Stimulated activated CD4-positive, alpha-beta T cell treated with anti-CD3 and anti-CD28 coated beads, Interleukin-1b, Interleukin-23, amount 100 ng/mL, for 4 hours (primary cell): ENCODE measurements around the gene GUF1.

Experiments used
- DNase-seq, 2 donors: peaks; one replicate each; pipeline ENCODE4 v3.0.0-alpha.2; 2020; ENCODE audit warnings: low read depth in 2 of 2

GUF1 gene, protein sequence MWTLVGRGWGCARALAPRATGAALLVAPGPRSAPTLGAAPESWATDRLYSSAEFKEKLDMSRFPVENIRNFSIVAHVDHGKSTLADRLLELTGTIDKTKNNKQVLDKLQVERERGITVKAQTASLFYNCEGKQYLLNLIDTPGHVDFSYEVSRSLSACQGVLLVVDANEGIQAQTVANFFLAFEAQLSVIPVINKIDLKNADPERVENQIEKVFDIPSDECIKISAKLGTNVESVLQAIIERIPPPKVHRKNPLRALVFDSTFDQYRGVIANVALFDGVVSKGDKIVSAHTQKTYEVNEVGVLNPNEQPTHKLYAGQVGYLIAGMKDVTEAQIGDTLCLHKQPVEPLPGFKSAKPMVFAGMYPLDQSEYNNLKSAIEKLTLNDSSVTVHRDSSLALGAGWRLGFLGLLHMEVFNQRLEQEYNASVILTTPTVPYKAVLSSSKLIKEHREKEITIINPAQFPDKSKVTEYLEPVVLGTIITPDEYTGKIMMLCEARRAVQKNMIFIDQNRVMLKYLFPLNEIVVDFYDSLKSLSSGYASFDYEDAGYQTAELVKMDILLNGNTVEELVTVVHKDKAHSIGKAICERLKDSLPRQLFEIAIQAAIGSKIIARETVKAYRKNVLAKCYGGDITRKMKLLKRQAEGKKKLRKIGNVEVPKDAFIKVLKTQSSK

GRCh38 chr4:44678094-44679041 is at the start of gene GUF1:
GUF1 (plus strand) TSS chr4:44678420; CDS start chr4:44678623, 203 bp downstream.
- peak; percentile 76 to 78 for DNase-seq

GRCh38 chr4:44629280-44629866 is 48.8 kb upstream of the GUF1 start:
- peak in 1 of 2 donors; percentile 5 for DNase-seq

DNA sequence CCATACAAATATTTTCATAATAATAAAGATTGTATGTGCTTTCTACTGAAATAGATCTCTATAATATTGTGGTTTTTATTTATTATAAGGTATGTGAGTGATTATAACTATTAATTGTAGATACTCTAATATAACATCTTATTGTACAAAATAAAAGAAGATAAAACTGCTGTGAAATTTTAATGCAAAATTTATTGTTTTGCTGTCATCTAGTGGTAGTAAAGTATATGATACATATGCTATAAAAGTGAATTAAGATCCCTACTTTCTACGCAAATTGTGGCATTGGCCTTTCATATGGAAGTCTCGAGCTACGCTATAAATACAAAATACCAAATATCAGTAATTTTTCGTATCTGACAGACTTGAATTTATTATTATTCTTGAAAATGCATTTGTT is 46.1 kb upstream of the GUF1 start:
- no peak for DNase-seq

GRCh38 chr4:44632733-44633132 is 45.5 kb upstream of the GUF1 start:
- no peak for DNase-seq

DNA sequence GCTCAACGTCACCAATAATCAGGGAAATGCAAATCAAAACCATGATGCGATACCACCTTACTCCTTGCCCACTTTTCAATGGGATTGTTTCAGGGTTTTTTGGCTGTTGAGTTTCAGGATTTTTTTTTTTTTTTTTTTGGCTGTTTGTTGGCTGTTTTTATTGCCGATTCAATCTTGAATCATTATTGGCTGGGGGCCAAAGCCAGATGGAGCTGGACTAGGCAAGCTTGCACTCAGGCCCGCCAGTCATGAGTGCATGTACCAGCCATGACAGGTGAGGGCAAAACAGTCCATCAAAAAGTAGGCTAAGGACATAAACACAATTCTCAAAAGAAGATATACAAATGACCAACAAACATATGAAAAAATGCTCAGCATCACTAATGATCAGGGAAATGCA is 40.1 kb upstream of the GUF1 start:
- DNase-seq = no peak

DNA sequence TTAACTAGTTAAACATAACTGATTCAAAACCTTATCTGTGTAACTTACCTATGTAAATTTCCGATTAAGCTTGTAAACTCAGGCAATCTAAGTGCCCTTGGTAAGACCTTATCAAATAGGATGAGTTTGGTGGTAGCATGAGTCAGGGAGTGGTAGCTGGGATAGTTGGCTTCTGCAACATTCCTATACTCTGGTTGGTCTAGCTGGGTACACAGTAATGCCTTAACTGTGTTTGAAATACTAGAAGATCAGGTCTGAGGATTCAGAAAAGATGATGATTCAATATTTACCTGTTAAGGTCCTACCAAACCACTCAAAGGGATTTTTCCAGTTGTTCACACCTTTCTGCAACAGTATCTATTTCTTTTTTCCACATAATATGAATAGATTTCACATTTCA is 32.1 kb upstream of the GUF1 start:
- DNase-seq = no peak

DNA sequence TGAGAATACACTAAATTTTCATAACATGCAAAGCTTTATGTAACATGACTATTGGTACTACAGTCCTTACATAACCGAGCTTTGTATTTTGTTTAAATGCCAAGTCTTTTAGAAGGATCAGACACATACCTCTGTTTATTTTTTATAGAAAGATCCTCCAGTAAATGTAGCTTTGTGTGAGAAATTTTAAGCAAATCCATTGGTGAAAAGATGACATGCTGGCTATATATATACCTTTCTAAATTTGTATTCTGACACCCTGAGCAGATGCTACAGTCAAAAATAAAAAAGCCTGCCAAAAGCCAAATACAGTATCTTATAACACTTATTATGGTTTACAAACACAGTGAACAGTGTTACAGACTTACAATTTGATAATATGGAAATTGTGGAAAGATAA is 26.8 kb upstream of the GUF1 start, which contains the start of gene YIPF7:
Gene YIPF7 (minus strand): TSS at position 201 of the 400 bp plus-strand sequence. CDS start 1,525 bp downstream, outside the sequence.
- DNase-seq = no peak

- DNase-seq = no peak
Measured at GRCh38 chr4:44652002-44652401, 26.2 kb upstream of the GUF1 start.

DNA sequence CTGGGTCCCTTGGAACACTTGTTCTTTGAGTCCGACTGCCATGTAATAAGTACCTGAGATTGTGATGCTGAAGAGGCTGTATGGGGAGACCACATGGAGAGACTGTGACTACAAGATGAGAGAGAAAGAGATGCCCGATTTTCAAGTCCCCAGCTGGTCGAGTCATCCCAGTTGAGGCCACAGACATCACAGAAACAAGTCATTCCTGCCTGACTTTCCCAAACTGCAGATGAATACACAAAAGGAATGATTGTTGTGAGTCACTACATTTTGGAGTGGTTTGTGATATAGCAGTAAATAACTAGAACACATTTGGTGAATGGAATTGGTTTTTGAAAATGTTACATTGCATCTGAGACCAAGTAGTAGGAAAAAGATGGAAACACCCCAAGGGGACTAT is 17.8 kb upstream of the GUF1 start:
- DNase-seq = no peak

GRCh38 chr4:44661940-44662622 is 16.1 kb upstream of the GUF1 start:
- no peak for DNase-seq

DNA sequence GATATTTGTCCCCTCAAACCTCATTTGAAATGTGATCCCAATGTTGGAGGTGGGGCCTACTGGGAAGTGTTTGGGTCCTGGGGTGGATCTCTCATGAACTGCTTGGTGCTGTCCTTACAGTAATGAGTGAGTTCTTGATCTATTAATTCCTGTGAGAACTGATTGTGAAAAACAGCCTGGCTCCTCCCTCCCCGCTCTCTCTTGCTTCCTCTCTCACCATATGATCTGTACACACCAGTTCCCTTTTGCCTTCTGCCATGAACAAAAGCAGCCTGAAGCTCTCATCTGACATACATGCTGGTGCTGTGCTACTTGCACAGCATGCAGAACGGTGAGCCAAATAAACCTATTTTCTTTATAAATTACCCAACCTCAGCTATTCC is 15.6 kb upstream of the GUF1 start:
- DNase-seq = no peak

- DNase-seq = no peak
Measured at GRCh38 chr4:44663539-44664263, 14.5 kb upstream of the GUF1 start.

DNA sequence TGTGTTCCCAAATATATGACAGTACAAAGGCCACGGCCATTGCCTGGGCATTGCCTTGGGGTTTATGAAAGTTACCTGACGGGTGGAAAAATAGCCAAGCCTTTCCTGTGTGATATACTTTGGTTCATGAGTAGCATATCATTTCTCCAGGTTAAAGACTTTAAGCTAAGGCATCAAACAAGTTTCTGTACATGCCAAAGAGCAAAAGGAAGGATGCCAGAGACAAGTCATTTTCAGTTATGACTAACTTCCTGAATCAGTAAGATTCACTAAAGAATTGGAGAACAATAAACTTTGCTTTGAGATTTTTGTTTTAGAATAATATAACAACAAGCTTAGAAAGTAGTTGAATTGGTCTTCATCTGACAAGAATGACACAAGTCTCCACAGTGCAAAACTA is 9.7 kb upstream of the GUF1 start:
- no peak for DNase-seq

DNA sequence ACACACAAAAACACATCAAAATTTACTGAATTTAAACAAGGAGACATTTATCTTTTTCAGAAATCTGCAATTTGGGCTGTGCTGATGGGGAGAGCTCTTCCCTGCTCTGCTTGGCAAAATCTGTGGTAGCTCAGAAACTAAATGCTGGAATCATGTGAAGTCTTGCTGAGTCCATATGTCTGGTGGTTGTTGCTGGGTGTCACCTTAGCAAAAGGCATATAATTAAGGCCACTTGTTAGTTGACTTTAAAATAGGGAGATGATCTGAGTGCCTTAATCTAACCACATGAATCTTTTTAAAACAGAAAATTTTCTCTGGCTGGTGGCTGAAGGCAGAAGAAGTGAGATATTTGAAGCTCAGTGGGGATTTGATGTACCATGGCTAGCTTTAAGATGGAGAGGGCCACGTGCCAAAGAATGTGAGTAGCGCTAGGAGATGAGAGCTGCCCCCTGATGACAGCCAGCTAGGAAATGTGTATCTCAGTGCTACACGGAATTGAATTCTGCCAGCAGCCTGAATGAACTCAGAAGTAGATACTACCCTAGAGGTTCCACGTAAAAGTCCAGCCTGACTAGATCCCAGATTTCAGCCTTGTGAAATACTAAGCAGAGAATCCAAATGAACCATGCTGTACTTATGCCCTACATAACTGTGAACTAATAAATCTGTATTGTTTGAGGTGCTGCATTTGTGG is 7.6 kb upstream of the GUF1 start:
- DNase-seq = no peak

DNA sequence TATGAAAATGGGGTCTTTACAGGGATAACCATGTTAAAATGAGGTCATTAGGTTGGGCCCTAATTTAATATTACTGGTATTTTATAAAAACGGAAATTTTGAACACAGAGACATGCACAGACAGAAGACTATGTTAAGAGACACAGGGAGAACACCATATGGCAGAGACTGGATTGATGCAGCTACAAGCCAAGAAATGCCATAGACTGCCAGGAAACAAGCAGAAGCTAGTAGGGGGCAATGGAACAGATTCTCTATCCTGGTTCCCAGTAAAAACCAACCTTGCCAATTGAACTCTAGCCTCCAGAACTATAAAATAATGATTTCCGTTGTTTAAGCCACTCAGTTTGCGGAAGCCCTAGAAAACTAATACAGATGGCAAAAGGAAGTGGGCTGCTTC is 6.6 kb upstream of the GUF1 start:
- no peak for DNase-seq

GRCh38 chr4:44674471-44674870 is 3.7 kb upstream of the GUF1 start:
- DNase-seq = no peak

DNA sequence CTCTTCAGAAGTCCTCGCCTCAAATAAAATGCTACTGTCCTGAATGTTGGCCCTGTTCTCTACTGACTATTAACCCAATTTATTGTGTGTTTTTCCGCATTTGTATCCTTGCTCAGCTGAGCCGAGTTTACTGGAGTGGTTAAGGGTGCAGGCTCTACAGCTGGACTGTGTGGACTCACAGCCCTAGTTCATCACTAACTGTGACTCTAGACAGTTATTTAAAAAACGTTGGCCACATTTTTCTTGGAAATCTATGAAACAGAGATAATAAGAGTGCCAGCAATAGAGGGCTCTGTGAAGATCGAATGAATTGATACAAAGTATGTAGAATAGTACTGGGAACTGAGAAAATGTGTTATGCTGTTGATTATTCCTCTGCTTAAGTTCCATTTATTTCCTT is 2.9 kb upstream of the GUF1 start:
- DNase-seq = no peak

GRCh38 chr4:44679060-44679459 is 840 bp downstream of the GUF1 start:
- no peak for DNase-seq

DNA sequence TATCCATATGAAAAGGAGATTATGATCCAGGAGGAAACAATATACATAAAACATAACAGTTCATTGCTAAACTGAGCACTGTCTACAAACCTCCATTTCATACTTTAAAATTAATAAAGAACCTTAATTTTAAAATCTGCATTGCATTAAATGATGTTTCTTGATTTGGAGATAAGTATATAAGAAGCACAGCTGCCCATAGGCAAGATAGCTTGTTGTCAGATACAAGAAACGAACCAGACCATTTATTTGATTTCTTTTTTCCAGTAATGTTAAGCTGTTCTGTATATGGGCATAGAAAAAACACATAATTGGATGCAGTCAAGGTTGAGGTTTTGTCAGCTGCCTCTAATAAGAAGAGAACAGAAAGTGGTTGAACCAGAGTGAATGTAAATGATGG is 6.4 kb downstream of the GUF1 start:
- DNase-seq = no peak

GRCh38 chr4:44700427-44700826 is 22.2 kb downstream of the GUF1 start:
- no peak for DNase-seq
